ENCODE results near the gene FBXL22. TPM values are rescaled to one million over a fixed set of nuclear protein-coding genes. Genes with fewer than 3 reads are reported as not detected.
A peak's percentile ranks its signal among the peaks of the same experiment; 100 is the strongest.

The FBXL22 gene
- total RNA-seq, 1 donor from 2014 or later, result 1.4 TPM

- ATAC-seq (no peak), DNase-seq (no peak)
- Histone ChIP-seq H3K4me3 (no peak overlapping the region), H3K27me3 (ENCODE audit: low read depth) (no peaks in the 10 kb centered on the region), H3K9me3 (no peaks in the 10 kb centered on the region), H3K36me3 (peaks cover 65% of the 10 kb centered on the region), H3K27ac (no peak overlapping the region), H3K4me1 (no peaks in the 10 kb centered on the region)
- no peak for TF ChIP-seq CTCF (IDR thresholded peaks at IDR 0.05)
- intact Hi-C loops (cut with DNase I), result no loop called here
These were observed 15.0 kb upstream of the FBXL22 start for GRCh38 chr15:63582179-63582578.

GRCh38 chr15:63582718-63583426 lies 14.3 kb upstream of the FBXL22 start:
- ATAC-seq, result no peak
- no peaks in the 10 kb centered on the region for H3K9me3 ChIP-seq
- no peak overlapping the region for H3K27ac ChIP-seq
- H3K4me1 ChIP-seq, result no peaks in the 10 kb centered on the region
- H3K27me3 ChIP-seq (ENCODE audit: low read depth), result no peaks in the 10 kb centered on the region
- intact Hi-C loops (cut with DNase I), result no loop called here
- no peak overlapping the region for H3K4me3 ChIP-seq
- no peak for DNase-seq
- no peak for TF ChIP-seq CTCF (IDR thresholded peaks at IDR 0.05)
- peaks cover 63% of the 10 kb centered on the region for H3K36me3 ChIP-seq

GRCh38 chr15:63586790-63587189 lies 10.4 kb upstream of the FBXL22 start:
- Histone ChIP-seq H3K4me3 (no peak overlapping the region), H3K36me3 (peaks cover 72% of the 10 kb centered on the region), H3K4me1 (no peaks in the 10 kb centered on the region), H3K27me3 (ENCODE audit: low read depth) (no peaks in the 10 kb centered on the region), H3K9me3 (no peaks in the 10 kb centered on the region), H3K27ac (no peak overlapping the region)
- no peak for DNase-seq
- intact Hi-C loops (cut with DNase I), result no loop called here
- no peak for ATAC-seq
- TF ChIP-seq CTCF (IDR thresholded peaks at IDR 0.05), result no peak

- Histone ChIP-seq H3K4me3 (no peak overlapping the region), H3K36me3 (peaks cover 70% of the 10 kb centered on the region), H3K9me3 (no peaks in the 10 kb centered on the region), H3K27ac (no peak overlapping the region), H3K27me3 (ENCODE audit: low read depth) (no peaks in the 10 kb centered on the region), H3K4me1 (no peaks in the 10 kb centered on the region)
- no peak for TF ChIP-seq CTCF (IDR thresholded peaks at IDR 0.05)
- intact Hi-C loops (cut with DNase I), result no loop called here
- peak in 1 of 2 donors; percentile 28 for ATAC-seq
- no peak for DNase-seq
These were observed 9.7 kb upstream of the FBXL22 start for GRCh38 chr15:63587527-63587926.

- DNase-seq (no peak), ATAC-seq (no peak)
- H3K9me3 ChIP-seq, result no peaks in the 10 kb centered on the region
- intact Hi-C loops (cut with DNase I), result no loop called here
- peaks cover 74% of the 10 kb centered on the region for H3K36me3 ChIP-seq
- H3K27ac ChIP-seq, result no peak overlapping the region
- H3K4me3 ChIP-seq, result no peak overlapping the region
- TF ChIP-seq CTCF (IDR thresholded peaks at IDR 0.05), result no peak
- H3K27me3 ChIP-seq (ENCODE audit: low read depth), result no peaks in the 10 kb centered on the region
- no peaks in the 10 kb centered on the region for H3K4me1 ChIP-seq
These were observed 8.4 kb upstream of the FBXL22 start for GRCh38 chr15:63588826-63589225.
